HepG2 (cell line): ENCODE results near the gene TMEM271. TPM values are rescaled to one million over a fixed set of nuclear protein-coding genes. Genes with fewer than 3 reads are reported as not detected.

Source experiments
- ATAC-seq: fragments of 200-7000 bp; cut with Tn5 transposase; 3 replicates; pipeline ENCODE4 v1.9.1; 2020; ENCODE audit warnings: mild to moderate bottlenecking, moderate library complexity
- BruUV-seq: library from RNA; stranded (reverse); fragments of 400-500 nt; replicated peaks from 2 replicates; lab custom pipeline; 2021; lab: Mats Ljungman, UMichigan
- CTCF ChIA-PET: fragments of 300-600 bp; formaldehyde crosslinking; extraction: SDS; loops from one replicate; lab custom pipeline; 2021; ENCODE audit warnings: low total read pairs, inconsistent platforms, low intra/inter-chr PET ratio; lab: Yijun Ruan, JAX
- POLR2A ChIA-PET: fragments of 350-600 bp; sonication (Branson Sonifier 250); formaldehyde crosslinking; loops from one replicate; lab custom pipeline; 2020; ENCODE audit warnings: antibody characterized with exemption, inconsistent platforms; lab: Yijun Ruan, JAX
- DNase-seq: peaks from one replicate; pipeline ENCODE4 v3.0.0-alpha.2; 2015; ENCODE audit warnings: low spot score
- FAIRE-seq: peaks from 3 replicates; lab custom pipeline; 2011; peaks lifted over from hg19 to GRCh38; lab: Jason Lieb, UNC
- H2AFZ ChIP-seq: one replicate; pipeline ENCODE4 v1.6.1; 2011; ENCODE audit warnings: low read length, inconsistent platforms
- H3K27ac ChIP-seq: fragments of 300-600 bp; 3 replicates; pipeline ENCODE4 v1.8.0; 2011; ENCODE audit warnings: mixed run types, mild to moderate bottlenecking, mixed read lengths, low read length, inconsistent platforms; ENCODE audit not compliant: insufficient read depth; ENCODE audit errors: extremely low read length
- H3K27me3 ChIP-seq, 2 experiments: fragments of 200-600 bp in 1 of 2; 2 replicates in 1 of 2; 3 replicates in 1 of 2; pipeline versions ENCODE4 v1.6.0 to v1.8.0; 2011; ENCODE audit warnings: low read length in 2 of 2, mild to moderate bottlenecking in 2 of 2, moderate library complexity in 2 of 2, inconsistent platforms in 1 of 2; ENCODE audit not compliant: insufficient read depth in 2 of 2, control insufficient read depth in 1 of 2
- H3K36me3 ChIP-seq, 2 experiments: fragments of 200-600 bp in 1 of 2; replicated peaks in 1 of 2; 2 replicates in 1 of 2; 3 replicates in 1 of 2; pipeline versions ENCODE4 v1.5.1 to v1.8.0; 2011; ENCODE audit warnings: low read length in 2 of 2, inconsistent platforms in 1 of 2; ENCODE audit not compliant: insufficient read depth in 2 of 2, control insufficient read depth in 1 of 2
- H3K4me1 ChIP-seq: 2 replicates; pipeline ENCODE4 v1.5.1; 2012; ENCODE audit warnings: low read length, inconsistent platforms; ENCODE audit not compliant: insufficient read depth
- H3K4me2 ChIP-seq: 2 replicates; pipeline ENCODE4 v1.6.0; 2011; ENCODE audit warnings: low read depth, low read length, inconsistent platforms
- H3K4me3 ChIP-seq, 3 experiments: fragments of 200-600 bp in 1 of 3; sonication (generic), shearing (Covaris generic) in 1 of 3; replicated peaks in 1 of 3; 2 replicates each; pipeline ENCODE4 v1.5.1; 2011 to 2016; ENCODE audit warnings: low read length in 3 of 3, inconsistent platforms in 2 of 3, low read depth in 2 of 3, mild to moderate bottlenecking in 2 of 3, control low read depth in 1 of 3, mixed read lengths in 1 of 3; ENCODE audit not compliant: insufficient read depth in 1 of 3
- H3K79me2 ChIP-seq: one replicate; pipeline ENCODE4 v1.6.1; 2011; ENCODE audit warnings: low read length, inconsistent platforms; ENCODE audit not compliant: insufficient read depth
- H3K9ac ChIP-seq: 2 replicates; pipeline ENCODE4 v1.6.0; 2011; ENCODE audit warnings: mild to moderate bottlenecking, low read depth, low read length, inconsistent platforms; ENCODE audit not compliant: insufficient read depth
- H3K9me3 ChIP-seq: 2 replicates; pipeline ENCODE4 v1.5.1; 2012; ENCODE audit warnings: mild to moderate bottlenecking, low read length
- H4K20me1 ChIP-seq: 2 replicates; pipeline ENCODE4 v1.6.0; 2011; ENCODE audit warnings: inconsistent platforms, mild to moderate bottlenecking, low read length, moderate library complexity; ENCODE audit not compliant: insufficient read depth
- ATF7 ChIP-seq, 2 experiments: fragments of 450-650 bp in 1 of 2; sonication (generic) in 1 of 2; formaldehyde crosslinking in 1 of 2; IDR thresholded peaks; 2 replicates each; pipeline versions ENCODE4 v1.4.0 to v1.6.1; 2016 to 2020; ENCODE audit warnings: antibody characterized with exemption in 1 of 2, mild to moderate bottlenecking in 1 of 2, missing genetic modification reagents in 1 of 2
- CCDC6 ChIP-seq: sonication (generic); formaldehyde crosslinking; IDR thresholded peaks from 2 replicates; pipeline ENCODE4 v1.8.1; 2022; ENCODE audit warnings: mild to moderate bottlenecking, missing genetic modification reagents, moderate library complexity
- ISL2 ChIP-seq: sonication (generic); formaldehyde crosslinking; IDR thresholded peaks from 2 replicates; pipeline ENCODE4 v1.5.0; 2020; ENCODE audit warnings: missing genetic modification reagents
- KLF6 ChIP-seq: IDR thresholded peaks from 2 replicates; pipeline ENCODE4 v1.8.0; 2016; ENCODE audit warnings: missing biosample characterization, missing genetic modification reagents
- PHF21A ChIP-seq: sonication (generic); formaldehyde crosslinking; IDR thresholded peaks from 2 replicates; pipeline ENCODE4 v1.5.0; 2020; ENCODE audit warnings: mild to moderate bottlenecking, missing genetic modification reagents
- SKIL ChIP-seq: sonication (generic); formaldehyde crosslinking; IDR thresholded peaks from 2 replicates; pipeline ENCODE4 v1.8.0; 2022; ENCODE audit warnings: missing genetic modification reagents, mild to moderate bottlenecking, moderate library complexity, borderline replicate concordance
- THYN1 ChIP-seq: sonication (generic); formaldehyde crosslinking; IDR thresholded peaks from 2 replicates; pipeline ENCODE4 v1.8.1; 2023; ENCODE audit warnings: low read depth, mild to moderate bottlenecking, moderate library complexity, missing genetic modification reagents, borderline replicate concordance
- ZNF331 ChIP-seq: sonication (generic); formaldehyde crosslinking; IDR thresholded peaks from 2 replicates; pipeline ENCODE4 v1.4.0; 2020; ENCODE audit warnings: missing genetic modification reagents
- ZNF446 ChIP-seq: sonication (generic); formaldehyde crosslinking; IDR thresholded peaks from 2 replicates; pipeline ENCODE4 v1.5.0; 2020; ENCODE audit warnings: mild to moderate bottlenecking, missing genetic modification reagents
- ZNF652 ChIP-seq: IDR thresholded peaks from 2 replicates; pipeline ENCODE4 v1.6.1; 2016; ENCODE audit warnings: low read depth, borderline replicate concordance
- WGBS: methylation state at CpG from one replicate; pipeline ENCODE4 v1.1.6; 2017; ENCODE audit warnings: low lambda C conversion rate; 5-methylcytosine and 5-hydroxymethylcytosine counted together
- in situ Hi-C: cut with HindIII; loops from 2 replicates; pipeline ENCODE4 v1.10.0; 2017; ENCODE audit warnings: low pct_unique_long_range_greater_than_20kb; ENCODE audit not compliant: extremely low pct_ligation_motif_present
- intact Hi-C: fragments of 100-400 bp; cut with micrococcal nuclease; formaldehyde crosslinking; loops from one replicate; pipeline ENCODE4 v1.10.0; 2022; ENCODE audit not compliant: unreplicated experiment
- polyA plus RNA-seq, 8 experiments: library from polyadenylated mRNA; depleted of rRNA in 3 of 8; stranded (reverse) in 7 of 8; unstranded in 1 of 8; fragments of >200 nt; fragmentation: Illumina TruSeq in 4 of 8; extraction: Trizol in 4 of 8; gene quantifications; 2 replicates each; pipeline versions ENCODE4 v1.2.1 to v1.2.3, GENCODE V29; 2011 to 2016; ENCODE audit warnings: low read depth in 4 of 8, missing spikeins in 1 of 8, mixed read lengths in 1 of 8; ENCODE audit not compliant: insufficient read depth in 1 of 8
- total RNA-seq, 5 experiments: library from RNA; depleted of rRNA; stranded (reverse); fragments of >200 nt; fragmentation: Illumina TruSeq; extraction: Trizol; gene quantifications; 2 replicates each; pipeline ENCODE4 v1.2.3, GENCODE V29; 2016; ENCODE audit warnings: low read depth in 1 of 5

TMEM271 gene
- total and polyA plus RNA-seq, 2 of the 13 experiments (the other 11 are each of a cell fraction or from before 2014, with no cell fraction given), result not detected

DNA sequence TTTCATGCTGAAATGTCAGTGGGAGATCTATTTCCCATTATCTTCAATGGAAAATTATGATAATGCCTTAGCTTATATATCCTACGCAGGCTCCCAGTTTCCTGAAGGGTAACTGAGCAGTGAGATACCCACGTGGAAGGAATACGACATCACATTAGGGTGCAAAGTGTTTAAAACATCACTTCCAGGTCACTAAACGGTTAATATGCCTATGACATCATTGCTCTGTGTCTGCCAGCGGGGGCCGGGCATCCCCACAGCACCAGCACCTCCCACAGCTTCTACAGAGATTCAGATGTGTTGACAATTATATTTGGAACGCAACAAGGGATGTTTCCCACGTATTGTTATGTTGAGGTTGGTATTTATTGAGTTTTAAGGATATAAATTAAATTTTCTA lies 27.1 kb downstream of the TMEM271 start:
- Histone ChIP-seq H3K9ac (no peak overlapping the region), H3K9me3 (no peaks in the 10 kb centered on the region), H3K4me3 (no peak overlapping the region), H2AFZ (no peak overlapping the region), H4K20me1 (no peaks in the 10 kb centered on the region), H3K27ac (no peak overlapping the region), H3K79me2 (no peaks in the 10 kb centered on the region), H3K27me3 (peaks cover 2 to 6% of the 10 kb centered on the region in 2 experiments; a peak in 3 of 5 replicates), H3K4me1 (no peaks in the 10 kb centered on the region), H3K36me3 (no peaks in the 10 kb centered on the region), H3K4me2 (no peak overlapping the region)
- WGBS, result 4% methylated on average over 8 of the region's 8 CpGs
- CTCF ChIA-PET, result no interaction called here
- FAIRE-seq (no peak), ATAC-seq (no peak), DNase-seq (no peak)
- POLR2A ChIA-PET, result no interaction called here
- BruUV-seq, result no TSS peak
- TF ChIP-seq ZNF446 (CRISPR knock-in tag), result no peak
- no peak for TF ChIP-seq SKIL
- no peak for TF ChIP-seq ISL2 (CRISPR knock-in tag)
- TF ChIP-seq CCDC6 (CRISPR knock-in tag), result no peak
- TF ChIP-seq ATF7 (IDR thresholded peaks at IDR 0.05), result peak; percentile 34
- TF ChIP-seq ATF7 (CRISPR knock-in tag; IDR thresholded peaks at IDR 0.05), result no peak
- no peak for TF ChIP-seq ZNF331
- peak; percentile 88 for TF ChIP-seq ZNF652 (CRISPR knock-in tag)
- TF ChIP-seq PHF21A, result no peak
- no peak for TF ChIP-seq THYN1 (CRISPR knock-in tag)
- TF ChIP-seq KLF6, result no peak
- in situ Hi-C loops, result no loop called here
- intact Hi-C loops, result no loop called here
